ENCODE data around the gene TAB2.

The TAB2 gene, protein sequence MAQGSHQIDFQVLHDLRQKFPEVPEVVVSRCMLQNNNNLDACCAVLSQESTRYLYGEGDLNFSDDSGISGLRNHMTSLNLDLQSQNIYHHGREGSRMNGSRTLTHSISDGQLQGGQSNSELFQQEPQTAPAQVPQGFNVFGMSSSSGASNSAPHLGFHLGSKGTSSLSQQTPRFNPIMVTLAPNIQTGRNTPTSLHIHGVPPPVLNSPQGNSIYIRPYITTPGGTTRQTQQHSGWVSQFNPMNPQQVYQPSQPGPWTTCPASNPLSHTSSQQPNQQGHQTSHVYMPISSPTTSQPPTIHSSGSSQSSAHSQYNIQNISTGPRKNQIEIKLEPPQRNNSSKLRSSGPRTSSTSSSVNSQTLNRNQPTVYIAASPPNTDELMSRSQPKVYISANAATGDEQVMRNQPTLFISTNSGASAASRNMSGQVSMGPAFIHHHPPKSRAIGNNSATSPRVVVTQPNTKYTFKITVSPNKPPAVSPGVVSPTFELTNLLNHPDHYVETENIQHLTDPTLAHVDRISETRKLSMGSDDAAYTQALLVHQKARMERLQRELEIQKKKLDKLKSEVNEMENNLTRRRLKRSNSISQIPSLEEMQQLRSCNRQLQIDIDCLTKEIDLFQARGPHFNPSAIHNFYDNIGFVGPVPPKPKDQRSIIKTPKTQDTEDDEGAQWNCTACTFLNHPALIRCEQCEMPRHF

DNA sequence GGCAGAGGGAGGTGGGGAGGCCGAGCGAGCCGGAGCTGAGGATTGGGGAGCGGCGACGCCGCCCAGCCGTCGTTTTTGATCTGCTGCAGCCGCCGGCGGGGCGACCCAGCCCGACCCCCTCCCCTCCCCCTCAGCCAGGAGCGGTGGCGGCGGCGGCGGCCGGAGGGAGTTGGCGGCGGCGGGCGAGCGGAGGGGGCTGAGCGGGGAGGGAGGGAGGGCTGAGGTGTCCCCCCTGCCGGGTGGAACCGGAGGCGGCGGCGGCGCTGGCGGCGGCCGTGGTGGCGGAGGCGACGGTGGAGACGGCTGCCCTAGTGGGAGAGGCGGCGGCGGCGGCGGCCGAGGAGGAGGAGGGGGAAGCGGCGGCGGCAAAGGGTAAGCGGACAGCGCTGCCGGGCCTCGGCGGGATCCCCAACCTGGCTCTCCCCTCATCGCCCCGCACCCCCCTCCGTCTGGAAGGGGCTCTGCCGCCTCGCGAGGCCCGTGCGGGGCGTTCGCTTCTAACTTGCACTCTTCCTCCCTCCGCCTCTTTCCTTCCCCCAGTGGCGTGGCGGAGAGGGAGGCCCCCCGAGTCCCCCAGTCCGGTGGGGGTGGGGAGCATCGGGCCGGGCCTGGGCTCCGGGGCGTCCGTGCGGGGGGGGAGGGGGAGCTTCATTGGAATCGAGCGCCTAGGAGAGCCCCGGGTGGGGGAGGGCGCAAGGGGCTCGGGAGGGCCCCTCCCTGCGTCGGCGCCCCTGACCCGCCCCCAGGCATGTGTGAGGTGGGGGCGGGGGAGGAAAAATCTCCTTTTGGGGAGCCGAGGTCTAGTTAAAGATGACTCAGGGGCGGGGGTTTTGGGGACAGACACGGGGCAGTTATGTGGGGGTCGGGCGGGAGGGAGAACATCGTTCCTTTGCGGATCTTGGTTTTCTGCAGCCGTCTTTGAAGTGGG is at the start of gene TAB2:
TAB2 (plus strand) TSS at position 69 of the 928 bp plus-strand sequence. CDS start 52,286 bp downstream, outside the sequence.
- peak; percentile 42 for DNase-seq

DNA sequence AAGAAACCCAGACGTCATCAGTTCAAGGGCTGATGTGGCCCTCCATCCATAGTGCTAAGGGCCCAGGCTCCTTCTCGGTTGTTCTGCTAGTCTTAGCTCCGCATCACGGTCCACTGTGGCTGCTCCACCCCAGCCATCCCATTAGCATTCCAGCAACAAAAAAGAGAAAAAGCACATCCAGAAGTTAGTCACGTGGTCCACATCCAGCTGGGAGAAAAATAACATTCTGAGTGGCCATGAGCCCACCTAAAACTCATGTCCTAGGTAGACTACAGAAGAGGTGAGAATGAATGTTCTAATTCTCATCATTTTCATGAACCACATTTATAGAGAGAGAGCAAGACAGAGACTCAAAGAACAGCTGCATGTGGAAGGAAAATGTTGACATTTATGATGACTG is 49.4 kb upstream of the TAB2 start:
- no peak for DNase-seq

DNA sequence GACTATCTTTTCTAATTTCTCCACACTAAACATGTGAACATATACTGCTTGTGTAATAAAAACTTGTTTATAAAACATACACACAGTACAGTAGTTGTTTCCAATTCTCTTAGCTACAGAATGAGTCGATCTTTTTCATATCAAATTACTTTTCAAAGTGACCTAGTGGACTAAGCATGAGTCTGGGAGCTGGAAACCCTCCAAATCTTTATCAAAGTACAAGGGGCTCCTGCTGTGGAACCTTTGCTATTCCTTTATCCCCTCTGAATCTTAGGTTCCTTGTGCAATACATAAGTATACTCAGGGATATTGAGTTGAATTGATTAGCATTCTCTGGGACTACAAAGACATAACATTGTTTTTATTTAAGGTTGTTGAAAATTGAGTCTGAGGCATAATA is 48.7 kb upstream of the TAB2 start:
- no peak for DNase-seq

DNA sequence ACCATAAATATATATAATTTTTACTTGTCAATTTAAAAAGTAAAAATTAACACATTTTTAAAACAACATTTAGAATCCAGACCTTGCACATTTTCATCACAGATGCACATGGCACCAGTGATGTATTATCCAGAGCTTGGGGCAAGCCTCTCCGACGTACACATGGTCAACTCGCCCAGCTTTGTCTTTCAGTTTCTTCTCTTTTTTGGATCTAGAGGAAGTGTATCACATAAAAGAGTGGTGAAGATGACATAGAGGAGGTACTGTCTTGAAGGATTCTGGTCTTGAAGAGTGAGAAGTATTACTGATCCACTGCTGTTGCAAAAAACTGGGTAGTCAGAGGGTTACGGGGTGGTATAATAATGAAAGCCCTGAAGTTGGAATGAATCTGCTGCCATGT is 46.9 kb upstream of the TAB2 start:
- no peak for DNase-seq

DNA sequence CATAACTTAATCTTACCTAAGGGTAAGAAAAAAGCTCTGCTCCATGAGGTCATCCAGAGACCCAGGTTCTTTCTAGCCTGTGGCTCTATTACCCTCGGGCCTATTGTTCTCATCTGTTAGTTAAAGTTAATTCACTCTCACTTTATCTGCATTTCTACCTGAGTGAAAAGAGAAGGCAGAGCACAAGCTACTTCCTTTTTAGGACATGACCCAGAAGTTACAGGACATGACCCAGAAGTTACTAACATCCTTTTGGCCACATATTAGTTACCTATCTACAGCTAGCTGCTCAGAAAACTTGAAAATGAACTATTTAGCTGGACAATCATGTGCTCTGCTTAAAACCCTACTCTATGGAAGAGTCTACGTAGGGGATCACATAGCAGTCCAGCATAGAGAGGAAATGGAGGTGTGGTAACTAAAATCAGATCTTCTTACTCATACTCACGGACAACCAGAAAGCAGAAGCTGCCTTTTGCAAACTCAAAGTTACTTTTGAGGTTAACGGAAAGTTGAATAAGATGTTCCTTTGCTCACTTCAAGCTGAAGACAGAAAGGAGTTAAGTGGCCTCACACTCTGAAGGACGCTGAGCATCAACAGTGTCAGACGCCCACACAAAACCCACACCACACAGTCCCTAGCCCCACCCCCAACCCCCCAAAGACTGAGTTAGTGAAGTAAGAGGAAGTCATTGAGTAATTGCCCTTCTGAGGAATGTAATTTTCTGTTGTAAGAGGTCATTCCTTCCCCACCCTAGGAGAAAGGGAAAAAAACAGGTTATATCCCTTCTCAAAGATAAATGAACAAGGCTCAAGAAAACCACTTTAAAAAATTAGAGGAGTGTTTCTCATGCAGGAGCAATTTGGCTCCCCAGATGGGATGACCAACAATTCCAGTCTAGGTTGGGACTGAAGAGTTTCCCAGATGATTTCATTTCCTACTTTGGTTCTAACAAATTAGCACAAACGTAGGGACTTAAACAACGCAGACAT is 45.9 kb upstream of the TAB2 start:
- DNase-seq: no peak

DNA sequence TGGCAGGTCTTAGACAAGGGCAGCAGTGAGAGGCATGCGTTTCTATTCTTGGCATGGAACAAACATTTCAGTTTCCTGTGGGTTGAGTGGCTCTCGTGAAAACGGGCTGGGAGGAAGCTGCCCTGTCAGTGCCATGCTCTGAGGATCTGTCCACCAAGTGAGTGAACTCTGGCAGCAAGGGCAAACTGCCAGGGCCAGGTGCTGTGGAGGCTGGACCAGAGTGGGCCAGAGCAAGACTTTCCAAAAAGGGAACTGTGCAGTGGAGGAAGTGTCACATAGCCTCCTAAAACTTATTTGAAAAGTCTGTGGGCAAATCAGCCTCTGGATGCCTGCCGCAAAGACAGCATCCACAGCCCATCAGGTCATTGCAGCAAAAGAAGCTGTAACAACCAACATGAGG is 44.2 kb upstream of the TAB2 start:
- no peak for DNase-seq

DNA sequence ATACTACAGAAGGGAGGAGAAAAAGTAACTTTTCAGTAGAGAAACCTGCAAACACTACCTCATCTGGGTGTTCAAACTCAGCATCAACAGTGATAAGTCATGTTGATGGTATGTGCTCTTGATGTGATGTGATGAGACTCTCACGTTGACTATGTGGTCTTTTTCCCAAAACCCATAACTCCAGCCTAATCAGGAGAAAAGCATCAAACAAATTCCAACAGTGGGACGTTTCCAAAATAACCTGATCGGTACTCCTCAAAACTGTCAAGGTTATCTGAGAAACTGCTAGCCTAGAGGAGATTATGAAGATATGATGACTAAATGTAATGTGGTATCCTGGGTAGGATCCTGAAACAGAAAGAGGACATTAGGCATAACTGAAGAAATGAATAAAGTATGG is 41.9 kb upstream of the TAB2 start:
- DNase-seq: no peak

DNA sequence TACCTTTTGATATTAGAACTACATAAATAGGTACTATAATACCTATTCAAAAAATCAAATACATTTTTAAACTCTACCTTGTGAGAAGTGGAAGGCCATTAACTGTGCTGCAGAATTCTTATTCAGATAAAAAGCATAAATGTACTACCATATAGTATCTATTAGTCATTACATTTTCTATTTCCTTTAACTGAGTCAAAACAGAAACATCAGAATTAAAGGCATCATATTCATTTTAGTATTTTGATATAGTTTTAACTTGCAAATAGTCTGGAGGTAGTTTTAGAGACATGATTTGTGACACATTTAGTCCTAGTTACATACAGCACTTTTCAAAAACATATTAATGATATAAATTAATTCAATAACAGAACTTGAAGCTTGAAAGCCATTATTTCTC is 39.9 kb upstream of the TAB2 start:
- no peak for DNase-seq

DNA sequence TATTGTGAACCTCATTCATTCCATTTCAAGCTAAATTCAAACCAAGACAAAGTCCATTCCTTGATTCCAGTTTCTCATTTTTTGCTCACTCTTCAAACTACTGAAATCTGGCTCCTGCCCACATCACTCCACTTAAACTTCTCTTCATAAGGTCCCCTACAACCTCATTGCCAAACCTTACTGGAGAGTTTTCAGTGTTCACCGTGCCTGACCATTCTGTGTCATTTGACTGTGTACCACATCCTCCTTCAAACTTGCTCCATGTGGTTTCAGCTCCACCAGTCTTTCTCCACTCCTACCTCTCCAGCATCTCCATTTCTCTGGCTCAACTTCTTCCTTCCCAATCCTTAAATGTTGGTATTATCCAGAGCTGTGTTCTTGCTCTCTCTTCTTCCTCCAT is 38.5 kb upstream of the TAB2 start:
- DNase-seq: no peak

DNA sequence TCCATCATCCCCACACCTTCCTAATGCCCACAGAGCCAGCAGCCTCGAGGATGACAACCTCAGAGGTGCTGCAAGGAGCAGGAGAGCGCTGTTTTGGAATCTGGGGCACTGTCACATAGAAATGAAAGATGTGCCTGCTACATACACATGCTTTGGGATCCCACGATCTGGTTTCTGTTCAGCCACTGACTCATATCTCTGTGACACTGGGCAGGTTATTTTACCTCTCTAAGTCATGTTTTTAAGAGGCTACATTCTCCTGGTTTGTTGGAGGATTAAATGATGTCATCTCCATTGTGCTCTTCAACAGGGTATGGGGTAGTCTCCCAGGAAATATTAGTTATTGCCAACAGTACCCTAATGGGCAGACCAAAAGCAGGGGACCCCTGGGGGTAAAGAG is 32.6 kb upstream of the TAB2 start:
- DNase-seq: no peak

DNA sequence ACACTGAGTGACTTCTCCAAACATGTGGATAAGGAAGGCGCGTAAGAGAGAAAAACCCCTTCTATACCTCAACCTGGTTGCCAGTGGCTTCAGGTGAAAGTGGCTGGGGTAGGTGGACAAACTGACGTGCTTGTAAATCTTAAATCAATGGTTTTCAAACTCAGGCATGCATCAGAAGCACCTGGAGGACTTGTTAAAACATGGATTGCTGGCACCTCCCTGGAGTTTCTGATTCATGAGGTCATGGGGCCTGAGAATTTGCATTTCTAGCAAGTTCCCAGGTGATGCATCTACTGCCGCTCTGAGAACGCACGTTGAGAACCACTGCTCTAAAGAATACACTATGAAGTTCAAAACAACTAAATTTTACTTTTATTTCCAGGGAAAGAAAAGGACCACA is 31.9 kb upstream of the TAB2 start:
- DNase-seq: no peak

DNA sequence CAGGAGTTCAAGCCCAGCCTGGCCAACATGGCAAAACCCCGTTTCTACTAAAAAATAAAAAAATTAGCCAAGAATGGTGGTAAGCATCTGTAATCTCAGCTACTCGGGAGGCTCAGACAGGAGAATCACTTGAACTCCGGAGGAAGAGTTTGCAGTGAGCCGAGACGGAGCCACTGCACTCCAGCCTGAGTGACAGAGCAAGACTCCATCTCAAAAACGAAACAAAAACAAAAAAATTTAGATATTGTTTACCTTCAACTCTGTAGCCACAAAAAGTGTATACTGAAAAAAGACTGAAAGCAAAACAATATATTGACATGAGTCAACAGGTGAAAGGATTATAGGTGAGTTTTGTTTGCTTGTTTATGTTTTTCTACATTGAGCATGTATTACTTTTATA is 30.6 kb upstream of the TAB2 start:
- DNase-seq: no peak

DNA sequence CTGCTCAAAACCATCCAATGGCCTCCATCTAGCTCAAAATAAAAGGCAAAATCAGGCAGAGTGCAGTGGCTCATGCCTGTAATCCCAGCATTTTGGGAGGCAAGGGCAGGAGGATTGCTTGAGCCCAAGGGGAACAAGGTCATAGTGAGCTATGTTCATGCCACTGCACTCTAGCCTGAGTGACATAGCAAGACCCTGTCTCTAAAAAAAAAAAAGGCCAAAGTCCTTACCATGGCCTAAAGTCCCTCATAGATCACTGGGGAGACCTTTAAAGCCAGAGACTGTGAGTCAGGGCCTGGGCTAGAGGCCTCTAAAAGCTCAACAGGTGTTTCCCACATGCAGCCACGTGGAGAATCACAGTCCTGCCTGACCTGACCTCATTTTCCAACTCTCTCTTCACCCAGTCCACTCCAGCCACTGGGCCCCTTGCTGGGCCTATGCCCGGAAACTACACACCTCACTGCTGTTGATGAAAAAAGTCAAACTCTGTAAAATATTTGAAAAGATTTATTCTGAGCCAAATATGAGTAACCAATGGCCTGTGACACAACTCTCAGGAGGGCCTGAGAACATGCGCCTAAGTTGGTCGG is 28.2 kb upstream of the TAB2 start:
- no peak for DNase-seq

DNA sequence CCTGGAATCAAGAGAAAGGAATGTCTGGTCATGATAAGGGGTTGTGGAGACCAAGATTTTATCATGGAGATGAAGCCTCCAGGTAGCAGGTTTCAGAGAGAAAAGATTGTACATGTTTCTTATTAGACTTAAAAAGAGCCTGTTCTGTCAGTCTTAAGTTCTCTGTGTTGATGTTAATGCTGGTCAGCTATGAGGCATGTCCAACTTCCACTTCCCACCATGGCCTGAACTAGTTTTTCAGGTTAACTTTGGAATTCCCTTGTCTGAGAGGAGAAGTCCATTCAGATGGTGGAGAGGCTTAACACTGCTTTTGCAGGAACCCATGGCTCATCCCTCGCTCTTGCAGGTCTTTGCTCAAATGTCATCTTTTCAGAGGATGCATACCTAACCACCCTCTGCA is 27.5 kb upstream of the TAB2 start:
- no peak for DNase-seq

DNA sequence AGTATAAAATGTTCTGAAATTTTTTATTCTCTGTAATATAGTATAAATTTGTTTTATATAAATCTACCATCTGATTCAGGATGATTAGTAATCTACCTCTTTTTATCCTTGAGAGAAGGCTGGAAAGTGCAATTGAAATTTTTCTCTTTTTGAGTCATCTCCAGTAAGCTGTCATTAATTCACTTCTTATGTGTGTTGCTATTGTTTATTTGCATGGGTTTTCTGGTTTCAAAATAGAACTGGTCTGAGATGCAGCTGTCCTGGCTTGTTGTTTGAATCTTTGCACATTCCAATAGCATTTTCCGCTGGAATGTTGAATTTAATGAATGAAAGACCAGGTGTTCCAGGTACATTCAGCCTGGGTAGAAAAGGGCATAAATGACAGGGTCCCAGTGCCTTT is 24.3 kb upstream of the TAB2 start:
- DNase-seq: no peak

DNA sequence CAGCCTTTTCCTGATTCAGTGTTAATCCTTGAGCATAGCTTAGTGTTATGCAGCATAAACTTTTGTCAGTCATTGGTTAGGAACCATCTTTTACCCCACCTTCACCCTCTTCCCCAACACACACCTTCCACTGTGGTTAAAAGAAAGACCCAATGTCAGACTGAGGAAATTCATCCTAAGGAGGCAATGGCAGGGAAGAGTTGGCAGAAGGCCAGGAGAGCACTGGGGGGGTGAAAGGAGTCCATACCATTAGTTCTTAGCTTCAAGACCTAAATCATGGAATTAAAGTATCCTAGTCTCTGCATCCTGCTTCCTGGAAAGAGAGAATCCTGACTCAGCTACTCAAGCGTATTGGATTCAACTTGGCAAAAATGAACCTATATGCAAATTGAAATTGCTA is 16.9 kb upstream of the TAB2 start:
- no peak for DNase-seq

DNA sequence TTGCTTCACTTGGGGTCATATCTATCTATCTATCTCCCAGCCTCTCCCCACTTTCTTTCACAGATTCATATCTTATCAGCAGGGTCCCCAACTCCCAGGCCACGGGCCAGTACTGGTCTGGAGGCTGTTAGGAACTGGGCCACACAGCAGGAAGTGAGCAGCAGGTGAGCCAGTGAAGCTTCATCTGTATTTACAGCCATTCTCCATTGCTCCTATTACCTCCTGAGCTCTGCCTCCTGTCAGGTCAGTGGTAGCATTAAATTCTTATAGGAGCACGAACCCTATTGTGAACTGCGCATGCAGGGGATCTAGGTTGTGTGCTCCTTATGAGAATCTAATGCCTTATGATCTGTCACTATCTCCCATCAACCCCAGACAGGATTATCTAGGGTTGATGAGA is 14.8 kb upstream of the TAB2 start:
- DNase-seq: no peak

DNA sequence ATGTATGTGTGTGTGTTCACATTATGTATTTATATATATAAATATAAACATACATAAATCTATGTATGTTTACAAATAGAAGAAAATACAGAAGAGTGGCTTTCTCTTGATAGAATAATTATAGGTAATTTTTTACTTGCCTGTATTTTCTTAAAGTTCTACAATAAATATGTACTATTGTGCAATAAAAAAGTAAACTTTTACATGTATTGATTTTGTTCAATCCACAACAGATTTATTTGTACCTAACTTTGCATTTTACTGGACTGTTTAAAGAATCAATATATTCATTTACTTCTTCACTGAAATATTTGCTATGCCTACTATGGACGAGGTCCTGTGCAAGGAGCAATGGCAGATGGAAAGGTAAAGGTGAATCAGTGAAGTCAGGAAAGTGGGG is 14.0 kb upstream of the TAB2 start:
- DNase-seq: no peak

DNA sequence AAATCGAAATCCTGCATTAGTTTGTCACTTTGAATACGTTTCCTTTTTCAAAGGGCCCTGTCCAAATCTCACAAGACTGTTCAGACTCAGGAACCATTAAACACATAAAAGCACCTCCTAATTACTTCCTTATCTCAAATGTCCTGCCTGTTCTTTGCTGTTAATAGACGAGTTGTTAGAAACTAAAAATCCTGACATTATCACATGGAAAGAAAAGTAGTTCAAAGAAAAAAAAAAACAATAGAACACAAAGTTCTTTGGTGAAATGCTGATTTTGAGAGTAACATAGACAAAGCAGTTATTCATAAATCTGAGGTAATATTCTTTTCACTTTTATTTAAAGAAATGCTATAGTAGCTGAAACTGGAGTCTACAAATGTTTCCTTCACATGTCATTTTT is 12.1 kb upstream of the TAB2 start:
- DNase-seq: no peak

DNA sequence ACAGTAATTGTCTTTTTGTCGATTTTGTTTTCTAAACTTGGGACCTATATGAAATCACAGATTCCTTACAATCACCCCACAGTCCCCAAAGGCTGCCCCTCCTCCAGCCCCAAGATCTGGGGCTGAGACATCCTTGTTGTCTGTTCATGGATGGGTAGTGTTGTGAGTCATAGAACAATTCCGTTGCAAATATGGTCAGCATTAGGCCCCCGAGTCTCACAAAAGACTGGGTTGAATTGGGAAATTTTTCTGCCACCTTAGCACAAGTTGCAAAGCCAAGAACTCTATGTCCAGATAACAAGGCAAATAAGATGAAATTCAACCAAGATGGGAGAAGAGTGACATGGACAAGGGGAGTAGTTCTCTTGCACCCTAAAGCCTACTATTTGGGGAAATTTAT is 10.5 kb upstream of the TAB2 start:
- DNase-seq: no peak

DNA sequence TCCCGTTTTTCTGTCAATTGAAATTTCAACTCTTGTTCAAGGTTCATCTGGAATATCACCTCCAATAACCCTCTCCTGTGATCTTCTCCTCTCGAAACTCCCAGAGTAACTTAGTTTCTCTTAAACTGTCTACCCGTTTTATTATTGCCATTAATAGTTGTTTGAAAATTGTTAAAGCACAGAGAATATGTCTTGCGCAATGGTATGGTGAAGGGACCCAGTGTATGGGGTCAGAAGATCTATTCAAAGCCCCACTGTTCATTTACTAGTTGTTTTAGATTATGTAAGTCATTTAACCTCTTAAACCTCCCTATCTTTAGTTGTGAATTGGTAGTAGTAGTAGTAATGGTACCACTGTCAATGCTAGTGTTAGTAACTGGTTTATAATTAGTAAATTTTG is 6.2 kb upstream of the TAB2 start:
- DNase-seq: no peak

DNA sequence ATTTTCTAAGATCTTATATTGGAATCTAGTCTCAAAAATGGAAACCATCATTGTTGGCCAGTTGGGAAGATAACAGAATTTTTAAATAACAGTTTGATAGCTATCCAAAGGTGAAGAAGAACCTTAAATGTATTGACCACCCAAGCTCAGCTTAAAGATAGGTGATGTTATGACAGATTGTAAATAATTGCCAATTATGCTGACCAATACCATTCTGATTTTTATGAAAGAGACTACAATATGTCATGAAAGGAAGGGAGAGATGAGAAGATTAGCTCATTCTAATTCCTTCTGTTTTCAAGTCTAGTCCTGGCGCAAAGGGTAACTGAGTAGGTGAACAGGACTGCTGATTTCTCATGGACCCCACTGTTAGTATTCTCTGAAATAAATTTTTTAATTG is 5.7 kb upstream of the TAB2 start:
- DNase-seq: no peak
